H1 (cell line): Measurements from ENCODE around the gene SPTB. TPM values are rescaled to one million over a fixed set of nuclear protein-coding genes. Genes with fewer than 3 reads are reported as not detected.

Experiments used
- CTCF ChIA-PET: fragments of 300-600 bp; sonication (Branson Sonifier 250); formaldehyde crosslinking; loops from one replicate; lab custom pipeline; 2021; ENCODE audit not compliant: partially characterized antibody; lab: Charles Lee
- POLR2A ChIA-PET: fragments of 300-600 bp; sonication (Branson Sonifier 250); formaldehyde crosslinking; loops from one replicate; lab custom pipeline; 2021; ENCODE audit warnings: inconsistent platforms; ENCODE audit not compliant: partially characterized antibody; lab: Charles Lee
- DNase-seq, 2 experiments: peaks; one replicate each; pipeline versions ENCODE4 v3.0.0 to v3.0.0-alpha.2; 2010 to 2022; ENCODE audit warnings: low spot score in 2 of 2, low read depth in 1 of 2, mixed read lengths in 1 of 2
- FAIRE-seq: peaks from 2 replicates; lab custom pipeline; 2011; peaks lifted over from hg19 to GRCh38; lab: Jason Lieb, UNC
- H2AFZ ChIP-seq: 2 replicates; pipeline ENCODE4 v1.8.1; 2012; ENCODE audit warnings: low read length, inconsistent platforms
- H2AK5ac ChIP-seq: 2 replicates; pipeline ENCODE4 v1.6.1; 2013; ENCODE audit warnings: low read depth, low read length
- H2BK120ac ChIP-seq: replicated peaks from 2 replicates; pipeline ENCODE3; 2013; ENCODE audit warnings: low read depth, low read length, inconsistent platforms
- H2BK12ac ChIP-seq: 2 replicates; pipeline ENCODE4 v1.6.1; 2013; ENCODE audit warnings: low read depth, low read length
- H2BK15ac ChIP-seq: 2 replicates; pipeline ENCODE4 v1.6.1; 2013; ENCODE audit warnings: low read length
- H2BK20ac ChIP-seq: 2 replicates; pipeline ENCODE4 v1.6.1; 2013; ENCODE audit warnings: low read length
- H2BK5ac ChIP-seq: 2 replicates; pipeline ENCODE4 v1.6.1; 2013; ENCODE audit warnings: low read depth, low read length
- H3K14ac ChIP-seq: 2 replicates; pipeline ENCODE4 v1.6.1; 2013; ENCODE audit warnings: inconsistent platforms; ENCODE audit not compliant: insufficient read length
- H3K18ac ChIP-seq: 2 replicates; pipeline ENCODE4 v1.6.1; 2013; ENCODE audit warnings: low read length; ENCODE audit errors: extremely low read depth
- H3K23ac ChIP-seq: 2 replicates; pipeline ENCODE4 v1.6.1; 2013; ENCODE audit warnings: inconsistent platforms; ENCODE audit not compliant: insufficient read length
- H3K23me2 ChIP-seq: 2 replicates; pipeline ENCODE4 v1.6.1; 2013; ENCODE audit warnings: low read depth, low read length
- H3K27ac ChIP-seq: 2 replicates; pipeline ENCODE4 v1.6.1; 2011; ENCODE audit warnings: low read depth, low read length, inconsistent platforms
- H3K27me3 ChIP-seq, 4 experiments: replicated peaks in 1 of 4; 1 replicate in 1 of 4; 2 replicates in 3 of 4; pipeline versions ENCODE4 v1.6.1 to v1.8.1; 2011 to 2013; ENCODE audit warnings: low read length in 3 of 4, mild to moderate bottlenecking in 3 of 4, inconsistent platforms in 2 of 4, mixed read lengths in 2 of 4, moderate library complexity in 1 of 4; ENCODE audit not compliant: control insufficient read depth in 3 of 4, insufficient read depth in 3 of 4; ENCODE audit errors: extremely low read depth in 1 of 4
- H3K36me3 ChIP-seq, 4 experiments: 2 replicates each; pipeline versions ENCODE4 v1.6.1 to v1.8.1; 2011 to 2013; ENCODE audit warnings: mild to moderate bottlenecking in 4 of 4, low read length in 3 of 4, moderate library complexity in 2 of 4, control low read depth in 1 of 4, inconsistent platforms in 1 of 4; ENCODE audit not compliant: insufficient read depth in 4 of 4, control insufficient read depth in 2 of 4
- H3K4ac ChIP-seq: replicated peaks from 2 replicates; pipeline ENCODE3; 2013; ENCODE audit warnings: low read length, low read depth, mixed read lengths, inconsistent platforms; ENCODE audit not compliant: insufficient read length
- H3K4me1 ChIP-seq, 4 experiments: replicated peaks in 1 of 4; 1 replicate in 1 of 4; 2 replicates in 3 of 4; pipeline versions ENCODE4 v1.6.1 to v1.8.1; 2011 to 2013; ENCODE audit warnings: low read length in 3 of 4, inconsistent platforms in 2 of 4, mixed read lengths in 1 of 4; ENCODE audit not compliant: insufficient read depth in 4 of 4, control insufficient read depth in 3 of 4
- H3K4me2 ChIP-seq, 2 experiments: 2 replicates each; pipeline versions ENCODE4 v1.6.1 to v1.8.1; 2011 to 2013; ENCODE audit warnings: low read depth in 2 of 2, low read length in 2 of 2, control low read depth in 1 of 2, inconsistent platforms in 1 of 2, mild to moderate bottlenecking in 1 of 2; ENCODE audit not compliant: insufficient read depth in 1 of 2
- H3K4me3 ChIP-seq, 4 experiments: fragments of 200-600, 300-600 bp in 1 of 4; sonication (generic), shearing (Covaris generic), sonication (Bioruptor Twin) in 1 of 4; 2 replicates each; pipeline versions ENCODE4 v1.5.1 to v1.8.1; 2011 to 2016; ENCODE audit warnings: low read length in 4 of 4, low read depth in 3 of 4, control low read depth in 2 of 4, inconsistent platforms in 2 of 4, mild to moderate bottlenecking in 2 of 4, mixed read lengths in 1 of 4, moderate library complexity in 1 of 4; ENCODE audit not compliant: insufficient read depth in 2 of 4; ENCODE audit errors: extremely low read depth in 1 of 4
- H3K56ac ChIP-seq: replicated peaks from 2 replicates; pipeline ENCODE3; 2013; ENCODE audit warnings: low read depth, mild to moderate bottlenecking, mixed read lengths, low read length, inconsistent platforms; ENCODE audit not compliant: insufficient read length
- H3K79me1 ChIP-seq: 2 replicates; pipeline ENCODE4 v1.6.1; 2013; ENCODE audit warnings: low read depth, low read length, control low read depth
- H3K79me2 ChIP-seq, 2 experiments: 2 replicates each; pipeline versions ENCODE4 v1.6.1 to v1.8.1; 2012 to 2013; ENCODE audit warnings: low read length in 2 of 2, mild to moderate bottlenecking in 2 of 2, inconsistent platforms in 1 of 2; ENCODE audit not compliant: insufficient read depth in 2 of 2, control insufficient read depth in 1 of 2
- H3K9ac ChIP-seq, 4 experiments: replicated peaks in 1 of 4; 1 replicate in 1 of 4; 2 replicates in 3 of 4; pipeline versions ENCODE4 v1.6.1 to v1.8.1; 2011 to 2013; ENCODE audit warnings: low read depth in 3 of 4, low read length in 3 of 4, control low read depth in 2 of 4, mild to moderate bottlenecking in 2 of 4, moderate library complexity in 2 of 4, inconsistent platforms in 1 of 4; ENCODE audit errors: extremely low read depth in 1 of 4
- H3K9me3 ChIP-seq, 2 experiments: 2 replicates each; pipeline versions ENCODE4 v1.6.1 to v1.8.1; 2012 to 2013; ENCODE audit warnings: mild to moderate bottlenecking in 2 of 2, moderate library complexity in 2 of 2, control low read depth in 1 of 2, inconsistent platforms in 1 of 2, low read depth in 1 of 2, low read length in 1 of 2, mixed read lengths in 1 of 2; ENCODE audit not compliant: insufficient read depth in 2 of 2
- H4K20me1 ChIP-seq, 2 experiments: replicated peaks in 1 of 2; 2 replicates each; pipeline versions ENCODE3 to v1.8.1; 2011 to 2013; ENCODE audit warnings: inconsistent platforms in 2 of 2, low read length in 2 of 2, mild to moderate bottlenecking in 1 of 2; ENCODE audit not compliant: insufficient read depth in 2 of 2, control insufficient read depth in 1 of 2
- H4K5ac ChIP-seq: 2 replicates; pipeline ENCODE4 v1.6.1; 2013; ENCODE audit warnings: low read length, low read depth, mixed read lengths, inconsistent platforms; ENCODE audit not compliant: insufficient read length
- H4K8ac ChIP-seq: 2 replicates; pipeline ENCODE4 v1.8.0; 2013; ENCODE audit warnings: mild to moderate bottlenecking, moderate library complexity, low read length, inconsistent platforms; ENCODE audit not compliant: insufficient read depth; ENCODE audit errors: extremely low read depth
- H4K91ac ChIP-seq: replicated peaks from 2 replicates; pipeline ENCODE3; 2013; ENCODE audit warnings: low read length, mixed read lengths, inconsistent platforms; ENCODE audit not compliant: insufficient read length
- CHD2 ChIP-seq: IDR thresholded peaks from 2 replicates; pipeline ENCODE4 v1.6.1; 2012; ENCODE audit warnings: low read length, improper control_type of control experiment
- CTBP2 ChIP-seq: IDR thresholded peaks from 2 replicates; pipeline ENCODE4 v1.7.0; 2011; ENCODE audit warnings: borderline replicate concordance, mild to moderate bottlenecking, moderate library complexity, mixed read lengths, low read length; ENCODE audit not compliant: insufficient read depth, insufficient read length
- NANOG ChIP-seq: IDR thresholded peaks from 2 replicates; pipeline ENCODE4 v1.6.1; 2011; ENCODE audit warnings: low read length, low read depth, mild to moderate bottlenecking, inconsistent platforms; ENCODE audit not compliant: insufficient read depth, poor library complexity, severe bottlenecking
- PHF8 ChIP-seq: fragments of 200-600 bp; sonication (generic); conservative IDR thresholded peaks from 2 replicates; pipeline ENCODE4 v1.7.1; 2012; ENCODE audit warnings: low read depth, mild to moderate bottlenecking, inconsistent platforms, low read length, moderate library complexity
- WGBS, 2 experiments: shearing (Covaris generic) in 1 of 2; methylation state at CpG; one replicate each; pipeline versions ENCODE4 v1.1.6 to v1.1.7; 2013 to 2015; ENCODE audit warnings: low lambda C conversion rate in 2 of 2, mixed read lengths in 2 of 2, inconsistent platforms in 1 of 2, low coverage in 1 of 2, missing lambda C conversion rate in 1 of 2; ENCODE audit not compliant: insufficient replicate concordance in 2 of 2, insufficient coverage in 1 of 2, insufficient read length in 1 of 2; ENCODE audit errors: extremely low coverage in 1 of 2, missing lambda C conversion rate in 1 of 2; 5-methylcytosine and 5-hydroxymethylcytosine counted together
- polyA plus RNA-seq, 7 experiments: library from polyadenylated mRNA; depleted of rRNA in 3 of 7; stranded (reverse) in 5 of 7; unstranded in 2 of 7; fragments of >200 nt in 5 of 7; fragments of 200-250 nt in 2 of 7; gene quantifications; 1 replicate in 5 of 7; 2 replicates in 1 of 7; 4 replicates in 1 of 7; pipeline versions ENCODE4 v1.2.1 to v1.2.3, GENCODE V29; 2011 to 2013; ENCODE audit warnings: missing spikeins in 2 of 7, mixed read lengths in 2 of 7
- total RNA-seq: library from RNA; stranded (reverse); fragmentation: NEBNext Ultra II Directional; extraction: Animal tissue kit (Norgen Biotek cat#: 25700); gene quantifications from 2 replicates; pipeline ENCODE4 v1.2.1, GENCODE V29; 2021

The SPTB gene
- total and polyA plus RNA-seq, 2 of the 8 experiments (the other 6 are each of a cell fraction or from before 2014, with no cell fraction given): 0.30 to 2.4 TPM

DNA sequence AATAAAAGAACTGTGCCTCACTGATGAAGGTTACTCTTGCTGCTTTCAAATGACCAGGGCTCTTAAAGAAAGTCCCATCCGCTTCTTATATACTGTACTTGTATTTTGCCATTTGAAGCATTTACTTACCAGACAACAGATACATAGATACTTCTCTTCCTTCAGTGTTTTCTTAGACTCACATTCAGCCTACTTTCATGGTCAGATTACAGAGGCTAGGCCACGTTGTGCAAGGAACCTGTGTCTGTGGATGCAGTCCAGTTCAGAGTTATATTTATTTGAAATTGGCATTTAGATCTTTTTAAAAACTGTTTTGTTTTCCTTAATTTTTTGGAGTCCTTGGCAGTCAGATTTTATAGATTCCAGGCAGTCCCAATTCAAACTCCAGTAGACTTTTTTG, 40.8 kb upstream of the SPTB start:
- H2BK120ac ChIP-seq: no peak overlapping the region
- DNase-seq: no peak
- no peak for FAIRE-seq
- ChIA-PET POLR2A (interaction anchor here (0.6 to 0.7 kb wide), 2 partner anchors 32 to 48 kb away, joined by 3 read pairs; no protein-coding TSS in a partner anchor), CTCF (interaction anchor here (0.6 to 0.7 kb wide), 3 partner anchors 20 to 537 kb away, joined by 3 to 4 read pairs (median 3); no protein-coding TSS in a partner anchor)
- no peaks in the 10 kb centered on the region for H3K9me3 ChIP-seq
- H2AK5ac ChIP-seq: no peak overlapping the region
- H3K18ac ChIP-seq: no peak overlapping the region
- H3K79me2 ChIP-seq: peaks cover 0 to 19% of the 10 kb centered on the region in 2 experiments; a peak in 3 of 4 replicates
- H2AFZ ChIP-seq: no peak overlapping the region
- no peak overlapping the region for H4K8ac ChIP-seq
- H3K23me2 ChIP-seq: no peaks in the 10 kb centered on the region
- no peaks in the 10 kb centered on the region; the same call in none of the 2 replicates for H3K79me1 ChIP-seq
- H3K4me1 ChIP-seq: no peaks in the 10 kb centered on the region
- no peak overlapping the region for H3K27ac ChIP-seq
- no peak overlapping the region for H3K4me3 ChIP-seq
- no peak overlapping the region for H4K5ac ChIP-seq
- H3K4me2 ChIP-seq: no peak overlapping the region
- no peaks in the 10 kb centered on the region for H3K27me3 ChIP-seq
- no peak overlapping the region for H3K14ac ChIP-seq
- H3K56ac ChIP-seq: no peak overlapping the region
- peaks cover 3 to 18% (median 5%) of the 10 kb centered on the region in 4 experiments; a peak in 6 of 8 replicates for H3K36me3 ChIP-seq
- no peak overlapping the region for H3K9ac ChIP-seq
- WGBS, 2 experiments: 91% methylated on average over 2 of the region's 2 CpGs; no CpG with 5 or more reads in 1 of the 2 experiments
- no peak overlapping the region for H4K91ac ChIP-seq
- H2BK15ac ChIP-seq: no peak overlapping the region
- no peaks in the 10 kb centered on the region for H4K20me1 ChIP-seq
- no peak overlapping the region for H2BK5ac ChIP-seq
- H3K4ac ChIP-seq: no peak overlapping the region
- no peak overlapping the region for H2BK12ac ChIP-seq
- H2BK20ac ChIP-seq: no peak overlapping the region
- H3K23ac ChIP-seq: no peak overlapping the region
- TF ChIP-seq CHD2: no peak
- TF ChIP-seq NANOG: no peak
- no peak for TF ChIP-seq PHF8
- TF ChIP-seq CTBP2: no peak
